GM18870 (cell line): Measurements from ENCODE around the gene TMEFF1.

Experiments used
- ATAC-seq: cut with Tn5 transposase; IDR thresholded peaks from one replicate; pipeline ENCODE4 v1.9.1; 2021; ENCODE audit warnings: moderate library complexity; ENCODE audit not compliant: unreplicated experiment

TMEFF1 gene

GRCh38 chr9:100575006-100575405 lies 102.1 kb downstream of the TMEFF1 start:
- ATAC-seq: no peak

- ATAC-seq: peak; percentile 67
Observed at GRCh38 chr9:100575765-100576386, 102.9 kb downstream of the TMEFF1 start.

GRCh38 chr9:100577776-100578448 lies 105.0 kb downstream of the TMEFF1 start, which contains the start of gene CAVIN4:
Gene CAVIN4 (plus strand): TSS chr9:100578079. CDS start chr9:100578144, 65 bp downstream.
- ATAC-seq: no peak

GRCh38 chr9:100578610-100579009 lies 105.7 kb downstream of the TMEFF1 start:
- ATAC-seq: no peak

GRCh38 chr9:100579665-100580064 lies 106.7 kb downstream of the TMEFF1 start:
- ATAC-seq: no peak

- no peak for ATAC-seq
Observed at GRCh38 chr9:100580257-100580656, 107.3 kb downstream of the TMEFF1 start.

GRCh38 chr9:100581081-100581480 lies 108.1 kb downstream of the TMEFF1 start:
- ATAC-seq: no peak

GRCh38 chr9:100581661-100582060 lies 108.7 kb downstream of the TMEFF1 start:
- no peak for ATAC-seq

- no peak for ATAC-seq
Observed at GRCh38 chr9:100583014-100583802, 110.3 kb downstream of the TMEFF1 start.

- no peak for ATAC-seq
Observed at GRCh38 chr9:100584951-100585350, 112.0 kb downstream of the TMEFF1 start.

GRCh38 chr9:100586093-100586492 lies 113.1 kb downstream of the TMEFF1 start:
- ATAC-seq: no peak

- ATAC-seq: no peak
Observed at GRCh38 chr9:100587375-100587774, 114.4 kb downstream of the TMEFF1 start.

GRCh38 chr9:100589582-100589981 lies 116.6 kb downstream of the TMEFF1 start:
- no peak for ATAC-seq

- no peak for ATAC-seq
Observed at GRCh38 chr9:100590481-100590880, 117.5 kb downstream of the TMEFF1 start.

GRCh38 chr9:100591139-100591538 lies 118.2 kb downstream of the TMEFF1 start:
- ATAC-seq: no peak

GRCh38 chr9:100591639-100592412 lies 118.9 kb downstream of the TMEFF1 start:
- no peak for ATAC-seq

GRCh38 chr9:100595391-100596199 lies 122.6 kb downstream of the TMEFF1 start:
- peak; percentile 54 for ATAC-seq

- ATAC-seq: no peak
Observed at GRCh38 chr9:100597236-100597635, 124.3 kb downstream of the TMEFF1 start.

- ATAC-seq: peak; percentile 43
Observed at GRCh38 chr9:100598641-100599145, 125.7 kb downstream of the TMEFF1 start.

GRCh38 chr9:100600521-100601079 lies 127.7 kb downstream of the TMEFF1 start:
- ATAC-seq: no peak
